NCI-H748 (cell line): ENCODE measurements around the gene DEDD2.

Experiments
- DNase-seq: peaks from one replicate; lab custom pipeline; 2025; ENCODE audit not compliant: unreplicated experiment; lab: John Stamatoyannopoulos, UW

Gene DEDD2

GRCh38 chr19:42201489-42202289 is 15.8 kb downstream of the DEDD2 start:
- no peak for DNase-seq

GRCh38 chr19:42200116-42200715 is 17.3 kb downstream of the DEDD2 start:
- DNase-seq = no peak

GRCh38 chr19:42199440-42200115 is 17.9 kb downstream of the DEDD2 start:
- DNase-seq = no peak

GRCh38 chr19:42198676-42199439 is 18.6 kb downstream of the DEDD2 start:
- no peak for DNase-seq

- DNase-seq = no peak
These were observed 20.1 kb downstream of the DEDD2 start for GRCh38 chr19:42197375-42197817.

- DNase-seq = no peak
These were observed 21.2 kb downstream of the DEDD2 start for GRCh38 chr19:42196011-42197001.

- DNase-seq = no peak
These were observed 23.8 kb downstream of the DEDD2 start for GRCh38 chr19:42193706-42194105.

GRCh38 chr19:42193294-42193693 is 24.2 kb downstream of the DEDD2 start:
- no peak for DNase-seq

- peak; percentile 96 for DNase-seq
These were observed 25.6 kb downstream of the DEDD2 start for GRCh38 chr19:42191855-42192254.

GRCh38 chr19:42191330-42191729 is 26.1 kb downstream of the DEDD2 start:
- no peak for DNase-seq

GRCh38 chr19:42189133-42189532 is 28.3 kb downstream of the DEDD2 start:
- DNase-seq = no peak

- no peak for DNase-seq
These were observed 28.8 kb downstream of the DEDD2 start for GRCh38 chr19:42188665-42189064.

- DNase-seq = no peak
These were observed 32.2 kb downstream of the DEDD2 start for GRCh38 chr19:42185277-42185676.

GRCh38 chr19:42184401-42184861 is 33.0 kb downstream of the DEDD2 start:
- peak; percentile 87 for DNase-seq

- DNase-seq = peak; percentile 33
These were observed 38.4 kb downstream of the DEDD2 start for GRCh38 chr19:42178791-42179674.

GRCh38 chr19:42177686-42178019 is 39.8 kb downstream of the DEDD2 start:
- no peak for DNase-seq

- peak; percentile 98 for DNase-seq
These were observed 40.3 kb downstream of the DEDD2 start for GRCh38 chr19:42176990-42177685.

- peak; percentile 96 for DNase-seq
These were observed 40.9 kb downstream of the DEDD2 start for GRCh38 chr19:42176649-42176989.
